ENCODE measurements around the gene TMEM212. TPM values are rescaled to one million over a fixed set of nuclear protein-coding genes. Genes with fewer than 3 reads are reported as not detected.
"Not testable (repeated sequence)": the region's sequence is repeated elsewhere in the genome, so short reads cannot be mapped to it uniquely, and the experiment has no call there.

The TMEM212 gene
- total RNA-seq, 1 donor from 2014 or later = not detected

- no peak for DNase-seq
Observed at GRCh38 chr3:171813278-171813896, 29.8 kb upstream of the TMEM212 start.

DNA sequence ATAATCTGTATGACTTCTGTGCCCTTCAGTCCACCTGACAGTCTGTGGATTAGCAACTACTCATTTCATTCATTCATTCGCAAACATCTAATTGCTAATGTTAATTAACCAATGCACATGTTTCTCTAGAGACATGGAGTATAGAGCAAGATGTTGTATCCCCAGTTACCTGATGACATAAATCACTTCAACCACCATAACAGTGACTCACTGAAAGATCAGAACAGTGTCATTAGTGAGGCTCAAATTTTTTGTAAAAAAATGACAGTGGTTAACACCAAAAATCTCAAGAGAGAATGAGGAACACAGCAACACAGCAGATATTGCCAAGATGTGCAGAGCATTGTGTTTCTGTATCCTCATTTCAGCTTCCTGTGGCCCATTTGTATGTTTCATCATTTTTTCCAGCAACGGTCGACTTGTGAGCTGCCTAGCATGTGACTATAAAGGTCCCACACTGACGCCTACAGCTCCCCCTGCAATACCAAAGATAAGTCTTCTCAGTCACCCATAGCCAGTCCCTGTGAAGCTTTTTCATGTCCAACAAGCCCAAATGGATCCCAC lies 29.2 kb upstream of the TMEM212 start:
- DNase-seq = no peak

DNA sequence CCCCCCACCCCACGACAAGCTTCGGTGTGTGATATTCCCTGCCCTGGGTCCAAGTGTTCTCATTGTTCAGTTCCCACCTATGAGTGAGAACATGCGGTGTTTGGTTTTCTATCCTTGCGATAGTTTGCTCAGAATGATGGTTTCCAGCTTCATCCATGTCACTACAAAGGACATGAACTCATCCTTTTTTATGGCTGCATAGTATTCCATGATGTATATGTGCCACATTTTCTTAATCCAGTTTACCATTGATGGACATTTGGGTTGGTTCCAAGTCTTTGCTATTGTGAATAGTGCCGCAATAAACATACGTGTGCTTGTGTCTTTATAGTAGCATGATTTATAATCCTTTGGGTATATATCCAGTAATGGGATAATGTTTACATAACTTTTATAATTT lies 28.5 kb upstream of the TMEM212 start:
- DNase-seq = not testable (repeated sequence)

GRCh38 chr3:171815973-171816595 lies 27.1 kb upstream of the TMEM212 start:
- DNase-seq = no peak

DNA sequence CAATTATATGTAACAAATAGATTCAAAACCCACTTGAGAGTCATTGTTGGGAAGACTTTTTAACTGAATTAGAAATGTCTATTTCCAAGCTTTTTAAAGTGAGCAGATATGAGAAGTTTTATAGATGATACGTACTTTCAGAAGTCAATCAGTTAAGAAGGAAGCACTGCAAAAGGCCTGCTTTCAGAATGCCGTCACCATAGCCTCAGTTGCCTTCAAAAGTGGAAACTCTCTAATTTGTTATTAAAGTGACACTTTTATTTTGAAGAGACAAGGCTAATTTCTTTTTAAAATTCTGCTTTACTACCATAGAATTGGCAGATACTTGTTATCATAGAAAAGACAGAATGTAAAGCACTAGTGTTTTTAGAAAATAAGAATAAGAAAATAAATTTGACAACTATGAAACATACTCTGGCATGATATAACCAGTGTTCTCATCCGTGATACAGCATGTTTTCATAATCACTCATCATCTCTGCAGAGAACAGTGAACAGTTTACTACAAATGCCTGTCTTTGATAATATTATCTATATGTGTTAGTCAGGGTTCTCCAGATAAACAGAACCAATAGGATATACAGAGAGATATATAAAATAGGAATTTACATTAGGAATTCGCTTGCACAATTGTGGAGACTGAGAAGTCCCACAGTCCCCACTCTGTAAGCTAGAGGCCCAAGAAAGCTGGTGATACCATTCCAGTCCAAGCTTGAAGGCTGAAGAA lies 25.9 kb upstream of the TMEM212 start:
- DNase-seq = no peak

DNA sequence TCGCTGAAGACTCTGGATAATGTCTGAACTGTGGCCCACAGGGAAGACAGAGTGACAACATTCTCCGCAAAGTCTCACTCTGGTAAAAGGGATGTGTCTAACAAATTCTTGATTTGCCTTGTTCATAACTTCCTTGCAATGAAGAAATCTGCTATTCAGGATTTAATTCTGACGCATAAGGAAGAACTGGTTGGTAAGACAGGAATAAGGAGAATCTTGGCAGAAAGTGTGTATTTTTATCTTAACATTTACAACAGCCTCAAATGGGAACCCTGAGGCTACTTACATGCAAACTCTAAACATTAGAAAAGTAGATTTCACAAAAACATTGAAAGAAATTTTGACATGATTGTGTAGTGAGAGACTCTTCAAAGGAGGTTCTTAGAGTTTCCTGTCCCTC lies 22.1 kb upstream of the TMEM212 start:
- no peak for DNase-seq

- no peak for DNase-seq
Observed at GRCh38 chr3:171821778-171822358, 21.3 kb upstream of the TMEM212 start.

GRCh38 chr3:171822431-171823106 lies 20.6 kb upstream of the TMEM212 start:
- no peak for DNase-seq

DNA sequence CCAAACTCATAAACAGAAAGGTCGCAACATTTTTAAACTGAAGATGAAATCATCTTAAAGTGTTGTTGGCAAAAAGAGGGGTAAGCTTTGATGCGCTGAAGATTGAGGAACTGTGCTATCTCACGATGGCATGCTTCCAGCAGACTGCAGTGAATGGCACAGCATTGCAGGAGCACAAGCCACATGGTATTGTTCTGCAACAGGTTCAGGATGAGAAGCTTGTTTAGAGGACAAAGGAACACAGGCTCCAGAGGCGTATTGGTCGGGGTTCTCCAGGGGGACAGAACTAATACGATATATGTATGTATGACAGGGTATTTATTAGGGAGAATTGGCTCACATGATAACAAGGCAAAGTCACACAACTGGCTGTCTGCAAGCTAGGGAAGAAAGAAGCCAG lies 19.0 kb upstream of the TMEM212 start:
- DNase-seq = no peak

DNA sequence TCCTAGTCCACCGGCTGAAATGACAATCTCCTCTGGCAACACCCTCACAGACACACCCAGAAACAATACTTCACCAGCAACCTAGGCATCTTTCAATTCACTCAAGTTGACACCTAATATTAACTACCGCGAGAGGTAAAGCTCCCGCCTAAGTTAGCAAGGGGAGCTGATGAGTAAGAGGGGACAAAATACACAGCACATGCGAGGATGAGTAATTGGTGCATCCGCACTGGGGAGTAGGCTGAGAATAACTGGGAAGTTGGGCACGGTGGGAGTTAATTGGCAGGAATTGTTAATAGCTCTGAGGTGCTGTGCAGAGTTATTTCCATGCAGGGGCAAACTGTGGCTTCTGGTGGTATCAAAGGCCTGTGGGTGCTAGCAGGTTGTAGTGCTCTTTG lies 18.3 kb upstream of the TMEM212 start:
- DNase-seq = peak; percentile 81

GRCh38 chr3:171825222-171825828 lies 17.8 kb upstream of the TMEM212 start:
- no peak for DNase-seq

DNA sequence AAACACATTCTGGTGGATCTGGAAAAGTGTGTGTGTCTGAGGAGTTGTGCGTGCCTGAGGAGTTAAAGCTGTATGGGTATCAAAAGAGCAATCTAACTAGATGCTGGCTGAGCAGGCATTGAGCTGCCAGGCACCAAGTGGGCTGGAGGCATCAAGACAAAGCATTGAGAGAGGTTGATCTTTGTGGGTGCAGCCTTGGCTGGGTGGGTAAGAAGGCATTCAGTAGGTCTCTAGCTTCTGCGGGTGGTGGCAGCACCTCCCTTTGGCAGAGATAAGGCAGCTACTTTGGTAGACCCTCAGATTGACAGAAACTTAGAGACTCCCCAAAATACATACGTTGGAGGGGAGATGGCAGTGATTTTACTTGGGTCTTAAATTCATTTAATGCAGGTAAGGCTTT lies 15.8 kb upstream of the TMEM212 start:
- DNase-seq = no peak

DNA sequence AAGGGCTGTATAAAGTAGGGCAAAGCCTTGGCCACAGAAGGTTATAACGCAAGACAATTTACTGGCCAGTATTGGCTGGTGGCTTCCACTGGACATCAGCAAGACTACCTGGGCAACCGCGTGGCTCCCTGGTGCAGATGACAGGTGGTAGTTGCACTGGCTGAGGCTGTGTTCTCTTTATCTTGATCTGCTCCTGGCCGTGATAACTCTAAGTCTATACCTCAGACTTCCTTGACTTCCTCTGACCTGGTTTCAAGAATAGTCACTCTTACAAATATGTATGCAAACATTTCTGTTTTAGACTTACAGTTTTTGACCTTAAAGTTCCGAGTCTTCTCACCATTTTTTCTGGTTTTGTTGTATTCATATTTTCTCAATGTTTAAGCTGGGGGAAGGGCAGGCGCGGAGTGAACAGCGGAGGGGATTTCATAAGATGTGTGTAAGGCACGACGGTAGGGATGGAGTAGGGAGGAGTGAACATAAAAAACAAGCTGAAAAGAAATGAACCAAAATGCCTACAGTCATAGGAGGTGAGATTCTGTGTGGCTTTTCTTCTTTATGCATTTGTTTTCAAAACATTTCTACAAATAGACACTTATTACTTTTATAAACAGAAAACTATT lies 15.2 kb upstream of the TMEM212 start:
- no peak for DNase-seq

GRCh38 chr3:171828902-171829770 lies 14.0 kb upstream of the TMEM212 start:
- no peak for DNase-seq

DNA sequence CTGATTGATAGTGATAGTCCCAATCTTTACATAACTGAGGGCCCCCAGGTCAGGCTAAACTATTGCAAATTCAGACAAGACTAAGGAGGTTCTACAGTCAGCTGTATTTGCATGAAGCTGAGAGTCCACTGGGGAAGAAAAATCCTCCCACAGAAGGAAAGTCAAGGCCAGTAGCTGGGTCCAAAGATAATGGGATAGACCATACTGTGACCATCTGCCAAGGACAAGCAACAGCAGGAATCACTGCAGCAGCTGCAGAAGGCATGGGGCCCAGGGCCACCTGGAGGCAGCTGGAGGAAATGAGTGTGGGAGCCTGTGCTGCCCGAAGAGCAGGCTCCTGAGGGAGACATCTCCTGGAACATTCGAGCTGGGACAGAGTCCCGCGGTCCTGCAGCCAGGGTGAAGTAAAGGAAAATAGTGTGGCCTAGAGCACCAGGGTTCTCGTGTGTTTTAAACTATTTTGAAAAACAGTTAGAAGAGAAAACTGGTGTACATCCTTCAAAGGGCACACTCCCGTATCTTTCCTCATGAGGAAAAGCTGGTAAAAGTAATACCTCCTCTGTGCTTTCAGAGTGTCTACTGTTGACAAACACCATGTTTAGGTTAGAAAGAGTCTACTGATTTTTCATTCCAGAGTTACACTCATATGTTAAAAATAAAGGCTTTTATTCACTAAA lies 13.2 kb upstream of the TMEM212 start:
- DNase-seq = peak; percentile 93

DNA sequence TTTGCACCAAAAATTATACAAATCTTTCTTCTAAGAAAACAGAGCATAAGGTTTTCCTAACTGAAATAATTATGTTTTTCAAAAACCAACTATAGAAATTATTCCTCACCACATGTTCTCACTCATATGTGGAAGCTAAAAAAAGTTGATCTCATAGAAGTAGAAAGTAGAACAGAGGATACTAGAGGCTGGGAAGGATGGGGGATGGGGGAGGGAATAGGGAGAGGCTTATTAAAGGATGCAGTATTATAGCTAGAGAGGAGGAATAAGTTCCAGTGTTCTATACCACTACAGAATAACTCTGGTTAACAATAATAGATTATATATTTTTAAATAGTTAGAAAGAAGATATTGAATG lies 12.7 kb upstream of the TMEM212 start:
- DNase-seq = no peak

GRCh38 chr3:171831936-171832335 lies 11.2 kb upstream of the TMEM212 start:
- DNase-seq = no peak

GRCh38 chr3:171832989-171833388 lies 10.2 kb upstream of the TMEM212 start:
- no peak for DNase-seq

DNA sequence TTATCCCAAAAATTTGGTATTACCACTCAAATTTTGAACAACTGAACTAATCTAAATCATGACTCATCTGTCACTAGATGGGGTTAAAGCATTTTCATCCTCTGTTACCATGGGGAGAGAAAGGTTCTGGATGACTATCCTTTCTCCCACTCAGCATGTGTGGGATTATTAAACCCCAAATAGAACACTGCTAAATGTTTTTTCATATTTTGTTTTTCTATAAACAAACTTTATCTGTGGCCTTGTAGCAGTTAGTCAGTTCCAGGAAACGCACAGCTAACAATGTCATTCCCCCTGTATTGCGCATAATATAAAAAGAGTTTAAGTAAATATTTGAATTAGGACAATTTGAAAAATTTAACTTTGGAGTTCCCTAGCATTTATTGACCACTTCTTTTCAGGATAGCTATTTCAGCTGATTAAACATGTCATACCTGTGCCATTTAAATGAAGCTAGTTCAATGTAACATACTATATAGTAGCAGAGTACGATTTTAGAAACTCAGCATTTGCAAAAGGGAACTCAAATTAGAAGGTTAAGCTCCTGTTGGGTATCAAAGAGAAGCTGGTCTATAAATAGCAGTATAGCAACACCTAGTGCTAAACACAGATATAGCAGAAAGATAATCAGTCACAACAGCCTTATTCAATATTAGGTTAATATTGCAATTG lies 9.2 kb upstream of the TMEM212 start:
- peak; percentile 70 for DNase-seq

GRCh38 chr3:171834461-171834801 lies 8.7 kb upstream of the TMEM212 start:
- peak; percentile 54 for DNase-seq

Measured in dermis blood vessel endothelial cell (primary cell).